GM12872 (cell line): Measurements from ENCODE around the gene ZNF836.

ENCODE experiments used
- TF ChIP-seq, protein P1 (sequence below): IDR thresholded peaks from 3 replicates; pipeline ENCODE4 v1.5.1; 2011; ENCODE audit warnings: low read depth, mild to moderate bottlenecking, low read length, moderate library complexity; ENCODE audit not compliant: insufficient read depth

ZNF836 gene

DNA sequence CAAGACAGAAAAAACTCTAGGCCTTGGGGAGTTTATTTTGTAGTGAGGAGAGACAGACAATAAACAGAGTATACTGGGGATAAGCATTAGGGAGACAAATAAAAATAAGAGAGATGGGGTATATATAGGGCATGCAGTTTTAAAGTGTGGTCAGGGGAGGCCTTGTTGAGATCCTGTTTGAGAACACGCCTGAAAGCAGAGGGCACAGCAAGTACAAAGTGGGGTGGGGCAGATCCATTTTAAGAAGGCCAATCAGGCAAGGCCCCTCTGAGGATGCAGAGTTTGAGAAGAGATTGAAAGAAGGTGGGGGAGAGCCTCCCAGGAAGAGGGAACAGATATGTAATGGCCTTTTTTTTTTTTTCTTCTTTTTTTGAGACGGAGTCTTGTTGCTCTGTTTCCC, 20.5 kb upstream of the ZNF836 start:
- TF ChIP-seq, protein P1, sequence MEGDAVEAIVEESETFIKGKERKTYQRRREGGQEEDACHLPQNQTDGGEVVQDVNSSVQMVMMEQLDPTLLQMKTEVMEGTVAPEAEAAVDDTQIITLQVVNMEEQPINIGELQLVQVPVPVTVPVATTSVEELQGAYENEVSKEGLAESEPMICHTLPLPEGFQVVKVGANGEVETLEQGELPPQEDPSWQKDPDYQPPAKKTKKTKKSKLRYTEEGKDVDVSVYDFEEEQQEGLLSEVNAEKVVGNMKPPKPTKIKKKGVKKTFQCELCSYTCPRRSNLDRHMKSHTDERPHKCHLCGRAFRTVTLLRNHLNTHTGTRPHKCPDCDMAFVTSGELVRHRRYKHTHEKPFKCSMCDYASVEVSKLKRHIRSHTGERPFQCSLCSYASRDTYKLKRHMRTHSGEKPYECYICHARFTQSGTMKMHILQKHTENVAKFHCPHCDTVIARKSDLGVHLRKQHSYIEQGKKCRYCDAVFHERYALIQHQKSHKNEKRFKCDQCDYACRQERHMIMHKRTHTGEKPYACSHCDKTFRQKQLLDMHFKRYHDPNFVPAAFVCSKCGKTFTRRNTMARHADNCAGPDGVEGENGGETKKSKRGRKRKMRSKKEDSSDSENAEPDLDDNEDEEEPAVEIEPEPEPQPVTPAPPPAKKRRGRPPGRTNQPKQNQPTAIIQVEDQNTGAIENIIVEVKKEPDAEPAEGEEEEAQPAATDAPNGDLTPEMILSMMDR, result no peak

DNA sequence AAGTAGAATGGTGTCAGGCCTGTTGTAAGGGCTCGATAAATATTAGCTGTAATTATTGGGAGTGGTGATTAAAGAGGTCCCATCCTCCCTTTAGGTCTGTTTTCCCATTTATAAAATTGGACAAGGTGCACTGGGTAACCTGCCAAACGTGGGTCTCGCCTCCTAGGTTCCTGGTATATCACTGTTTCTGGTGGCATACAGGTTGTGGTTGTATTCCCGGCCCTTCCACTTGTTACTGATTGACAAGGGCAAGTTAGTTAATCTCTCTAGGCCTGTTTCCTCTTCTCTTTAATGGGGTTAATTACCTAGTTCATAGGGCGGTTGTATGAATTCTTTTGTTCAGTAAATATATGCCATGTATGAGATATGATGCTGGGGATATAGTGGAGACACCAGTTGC, 20.0 kb upstream of the ZNF836 start:
- TF ChIP-seq, protein P1, result no peak

DNA sequence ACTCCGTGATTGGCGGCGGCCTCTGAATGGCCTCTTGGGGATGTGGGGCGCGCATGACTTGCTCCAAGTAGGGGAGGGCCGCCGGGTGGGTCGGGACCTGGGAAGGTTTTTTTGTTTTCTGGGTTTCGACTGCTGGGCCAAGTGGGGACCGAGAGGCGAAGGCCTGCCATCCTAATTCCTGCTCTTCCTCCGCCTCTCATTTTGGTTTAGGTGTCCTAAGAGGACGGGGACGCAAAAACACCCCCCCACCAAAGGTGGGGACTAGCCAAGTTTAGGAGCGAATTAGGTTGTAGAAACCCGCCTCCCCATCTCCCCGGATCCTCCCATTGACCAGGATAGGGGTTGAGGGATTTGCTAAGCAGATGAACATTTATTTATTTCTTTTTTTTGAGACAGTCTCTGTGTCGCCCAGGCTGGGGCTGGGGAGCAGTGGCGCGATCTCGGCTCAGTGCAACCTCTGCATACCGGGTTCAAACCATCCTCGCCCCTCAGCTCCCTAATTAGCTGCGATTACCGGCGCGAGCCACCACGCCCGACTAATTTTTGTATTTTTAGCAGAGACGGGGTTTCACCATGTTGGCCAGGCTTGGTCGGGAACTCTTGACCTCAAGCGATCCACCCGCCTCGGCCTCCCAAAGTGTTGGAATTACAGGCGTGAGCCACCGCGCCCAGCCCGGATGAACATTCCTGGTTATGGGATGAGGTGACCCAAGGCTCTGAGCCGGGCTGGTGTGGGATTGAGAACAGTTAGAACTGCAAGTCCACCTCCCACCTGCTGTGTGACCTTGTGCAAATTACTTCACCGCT, 19.3 kb upstream of the ZNF836 start:
- TF ChIP-seq, protein P1, result no peak

DNA sequence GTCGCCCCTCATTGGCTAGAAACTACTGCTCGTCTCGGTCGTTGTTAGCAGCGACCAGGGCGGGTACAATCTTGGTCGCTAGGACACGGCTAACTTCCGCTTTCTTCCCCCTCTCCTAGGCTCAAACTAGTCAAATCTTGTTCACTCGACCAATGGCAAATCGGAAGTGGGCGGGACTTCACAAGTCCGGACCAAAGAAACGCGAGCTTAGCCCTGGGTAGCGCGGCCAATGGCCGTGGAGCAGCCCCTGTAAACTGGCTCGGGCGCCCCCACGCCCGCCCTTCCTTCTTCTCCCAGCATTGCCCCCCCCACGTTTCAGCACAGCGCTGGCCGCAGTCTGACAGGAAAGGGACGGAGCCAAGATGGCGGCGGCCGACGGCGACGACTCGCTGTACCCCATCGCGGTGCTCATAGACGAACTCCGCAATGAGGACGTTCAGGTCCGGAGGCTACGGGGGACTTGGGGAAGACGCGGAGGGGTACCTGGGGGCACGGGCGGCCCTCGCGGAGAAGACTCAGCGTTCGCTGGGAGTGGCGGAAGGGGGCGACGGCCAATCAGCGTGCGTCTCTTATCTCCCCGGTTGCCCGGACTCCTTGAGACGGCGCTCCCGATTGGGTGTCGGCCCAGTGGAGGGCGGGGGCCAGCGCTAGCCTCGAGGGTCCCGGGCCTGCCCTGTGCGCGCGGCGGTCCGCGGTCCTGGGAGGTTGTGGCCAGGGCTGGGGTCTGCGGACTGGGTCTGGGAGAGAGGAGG, 18.5 kb upstream of the ZNF836 start, which contains the start of gene PPP2R1A:
Gene PPP2R1A, plus strand, starts transcription at position 318 of the 752 bp plus-strand sequence. Its CDS starts 45 bp downstream, at position 363.
- TF ChIP-seq, protein P1, result no peak

DNA sequence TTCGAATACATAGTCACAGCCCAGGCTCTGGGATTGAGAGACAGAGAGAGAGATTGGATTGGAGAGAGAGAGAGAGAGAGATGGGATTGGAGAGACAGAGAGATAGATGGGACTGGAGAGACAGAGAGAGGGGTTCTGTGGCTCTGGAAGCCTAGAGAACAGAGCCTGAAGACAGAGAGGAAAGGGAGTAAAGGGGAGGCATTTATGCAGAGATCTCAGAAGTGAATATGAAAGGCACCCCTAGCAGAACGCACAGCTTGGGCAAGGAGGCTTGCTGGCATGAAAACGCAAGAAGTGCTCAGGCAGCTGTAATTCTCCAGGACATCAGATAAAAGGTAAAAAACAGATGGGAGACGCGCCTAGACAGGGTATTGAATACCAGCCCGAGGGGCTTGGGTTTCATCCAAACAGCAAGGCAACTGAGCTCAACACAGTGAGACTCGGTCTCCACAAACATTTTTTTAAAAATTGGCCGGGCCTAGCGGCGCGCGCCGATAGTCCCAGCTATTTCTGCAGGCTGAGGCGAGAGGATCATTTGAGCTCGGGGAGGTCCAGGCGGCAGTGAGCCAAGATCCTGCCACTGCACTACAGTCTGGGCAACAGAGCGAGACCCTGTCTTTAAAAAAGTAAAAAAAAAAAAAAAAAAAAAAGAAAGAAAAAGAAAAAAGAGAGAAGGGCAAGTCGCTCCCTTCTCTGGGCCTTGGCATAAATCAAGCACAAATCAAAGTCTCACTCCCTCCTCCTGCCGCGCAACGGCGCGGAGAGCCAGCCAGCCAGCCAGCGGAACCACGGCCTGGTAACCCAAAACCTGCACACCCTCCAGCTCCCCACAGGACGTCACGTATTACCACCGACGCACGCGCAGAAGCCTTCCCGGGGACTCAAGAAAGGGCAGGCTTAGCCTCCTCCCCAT, 17.7 kb upstream of the ZNF836 start:
- TF ChIP-seq, protein P1, result 0 out of 3 replicates have a peak, but pooled peaks have one; percentile 5

DNA sequence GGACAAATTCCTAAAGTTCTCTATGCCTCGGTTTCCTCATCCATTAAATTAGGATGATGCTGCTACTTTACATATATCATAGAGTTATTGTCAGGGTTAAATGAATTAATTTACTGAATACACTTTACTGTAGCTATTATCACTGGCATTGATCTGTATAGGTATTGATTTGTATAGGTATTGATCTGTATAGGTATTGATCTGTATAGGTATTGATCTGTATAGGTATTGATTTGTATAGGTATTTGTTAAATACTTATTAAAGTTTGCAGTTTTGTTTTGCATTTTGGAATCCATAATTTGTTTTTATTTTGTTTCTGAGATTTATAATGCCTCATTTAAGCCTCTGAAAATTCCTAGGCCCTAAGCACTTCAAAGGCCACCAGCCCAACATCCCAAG, 16.0 kb upstream of the ZNF836 start:
- TF ChIP-seq, protein P1, result no peak
